A673 (cell line): ENCODE results near the gene MMP12.

Experiments
- EZH2 ChIP-seq: fragments of 200-600 bp; sonication (generic); IDR thresholded peaks from 2 replicates; pipeline ENCODE4 v1.6.1; 2017; ENCODE audit warnings: borderline replicate concordance, low read depth, mild to moderate bottlenecking, mixed read lengths, antibody characterized with exemption, low read length; ENCODE audit not compliant: poor library complexity, severe bottlenecking
- TF ChIP-seq, protein P1 (sequence below): fragments of 300-800, 200-600 bp; sonication (generic); conservative IDR thresholded peaks from 2 replicates; pipeline ENCODE4 v1.5.1; 2017; ENCODE audit warnings: low read depth, mild to moderate bottlenecking, antibody characterized with exemption, low read length, moderate library complexity, mixed read lengths

DNA sequence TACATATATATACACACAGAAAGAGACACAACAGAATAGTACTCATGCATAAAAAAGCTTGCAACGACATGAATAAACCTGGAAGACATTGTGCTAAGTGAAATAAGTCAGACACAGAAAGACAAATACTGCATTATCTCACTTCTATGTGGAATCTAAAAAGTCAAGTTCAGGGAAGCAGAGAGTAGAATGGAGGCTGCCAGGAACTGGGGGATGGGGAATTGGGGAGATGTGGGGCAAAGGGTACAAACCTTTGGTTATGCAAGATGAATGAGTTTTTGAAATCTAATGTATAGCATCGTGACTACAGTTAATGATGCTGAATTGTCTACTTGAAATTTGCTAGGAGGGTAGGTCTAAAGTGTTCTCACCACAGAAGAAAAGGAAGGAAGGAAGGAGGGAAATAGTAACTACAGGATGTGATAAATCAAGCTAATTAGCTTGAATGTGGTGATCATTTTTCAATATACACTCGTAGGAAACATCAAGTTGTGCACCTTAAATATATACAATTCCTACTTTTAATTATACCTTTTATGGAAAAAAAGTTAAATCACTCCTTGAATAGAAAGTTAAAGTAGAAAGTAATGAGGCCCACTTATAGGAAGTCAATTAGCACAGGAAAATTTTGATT lies 46.9 kb upstream of the MMP12 start:
- TF ChIP-seq EZH2 = no peak
- TF ChIP-seq, protein P1, sequence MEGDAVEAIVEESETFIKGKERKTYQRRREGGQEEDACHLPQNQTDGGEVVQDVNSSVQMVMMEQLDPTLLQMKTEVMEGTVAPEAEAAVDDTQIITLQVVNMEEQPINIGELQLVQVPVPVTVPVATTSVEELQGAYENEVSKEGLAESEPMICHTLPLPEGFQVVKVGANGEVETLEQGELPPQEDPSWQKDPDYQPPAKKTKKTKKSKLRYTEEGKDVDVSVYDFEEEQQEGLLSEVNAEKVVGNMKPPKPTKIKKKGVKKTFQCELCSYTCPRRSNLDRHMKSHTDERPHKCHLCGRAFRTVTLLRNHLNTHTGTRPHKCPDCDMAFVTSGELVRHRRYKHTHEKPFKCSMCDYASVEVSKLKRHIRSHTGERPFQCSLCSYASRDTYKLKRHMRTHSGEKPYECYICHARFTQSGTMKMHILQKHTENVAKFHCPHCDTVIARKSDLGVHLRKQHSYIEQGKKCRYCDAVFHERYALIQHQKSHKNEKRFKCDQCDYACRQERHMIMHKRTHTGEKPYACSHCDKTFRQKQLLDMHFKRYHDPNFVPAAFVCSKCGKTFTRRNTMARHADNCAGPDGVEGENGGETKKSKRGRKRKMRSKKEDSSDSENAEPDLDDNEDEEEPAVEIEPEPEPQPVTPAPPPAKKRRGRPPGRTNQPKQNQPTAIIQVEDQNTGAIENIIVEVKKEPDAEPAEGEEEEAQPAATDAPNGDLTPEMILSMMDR = no peak
